Bronchial epithelial cell (primary cell): ENCODE results near the gene IP6K1. TPM values are rescaled to one million over a fixed set of nuclear protein-coding genes. Genes with fewer than 3 reads are reported as not detected.

Experiments used
- DNase-seq: peaks from one replicate; pipeline ENCODE4 v3.0.0-alpha.2; 2010; ENCODE audit warnings: low read depth
- FAIRE-seq: peaks from 2 replicates; lab custom pipeline; 2011; peaks lifted over from hg19 to GRCh38; lab: Jason Lieb, UNC
- H3K27me3 ChIP-seq: 2 replicates; pipeline ENCODE4 v1.5.1; 2011; ENCODE audit warnings: low read length; ENCODE audit not compliant: control insufficient read depth, insufficient read depth
- H3K36me3 ChIP-seq: 2 replicates; pipeline ENCODE4 v1.5.1; 2011; ENCODE audit warnings: low read length; ENCODE audit not compliant: control insufficient read depth, insufficient read depth
- H3K4me3 ChIP-seq: 2 replicates; pipeline ENCODE4 v1.5.1; 2011; ENCODE audit warnings: mild to moderate bottlenecking, low read depth, low read length, control low read depth
- CTCF ChIP-seq: IDR thresholded peaks from 2 replicates; pipeline ENCODE4 v1.5.1; 2011; ENCODE audit warnings: mild to moderate bottlenecking, moderate library complexity, low read length, control low read depth, inconsistent platforms; ENCODE audit not compliant: insufficient read depth, severe bottlenecking
- total RNA-seq: library from RNA; depleted of rRNA; stranded (reverse); fragments of >200 nt; gene quantifications from 2 replicates; pipeline ENCODE4 v1.2.1, GENCODE V29; 2014

The IP6K1 gene
- total RNA-seq, 1 donor from 2014 or later, result 20.3 TPM

GRCh38 chr3:49717959-49718857, 68.1 kb downstream of the IP6K1 start:
- Histone ChIP-seq H3K36me3 (peaks cover 22% of the 10 kb centered on the region), H3K4me3 (no peak overlapping the region), H3K27me3 (no peaks in the 10 kb centered on the region)
- FAIRE-seq (no peak), DNase-seq (peak; percentile 14)
- no peak for TF ChIP-seq CTCF

GRCh38 chr3:49717211-49717958, 69.0 kb downstream of the IP6K1 start:
- FAIRE-seq (no peak), DNase-seq (no peak)
- TF ChIP-seq CTCF, result no peak
- Histone ChIP-seq H3K4me3 (no peak overlapping the region), H3K36me3 (peaks cover 20% of the 10 kb centered on the region), H3K27me3 (no peaks in the 10 kb centered on the region)

GRCh38 chr3:49716691-49717210, 69.6 kb downstream of the IP6K1 start:
- TF ChIP-seq CTCF, result no peak
- no peak for DNase-seq
- Histone ChIP-seq H3K36me3 (peaks cover 14% of the 10 kb centered on the region), H3K27me3 (no peaks in the 10 kb centered on the region), H3K4me3 (no peak overlapping the region)
- FAIRE-seq, result no peak

DNA sequence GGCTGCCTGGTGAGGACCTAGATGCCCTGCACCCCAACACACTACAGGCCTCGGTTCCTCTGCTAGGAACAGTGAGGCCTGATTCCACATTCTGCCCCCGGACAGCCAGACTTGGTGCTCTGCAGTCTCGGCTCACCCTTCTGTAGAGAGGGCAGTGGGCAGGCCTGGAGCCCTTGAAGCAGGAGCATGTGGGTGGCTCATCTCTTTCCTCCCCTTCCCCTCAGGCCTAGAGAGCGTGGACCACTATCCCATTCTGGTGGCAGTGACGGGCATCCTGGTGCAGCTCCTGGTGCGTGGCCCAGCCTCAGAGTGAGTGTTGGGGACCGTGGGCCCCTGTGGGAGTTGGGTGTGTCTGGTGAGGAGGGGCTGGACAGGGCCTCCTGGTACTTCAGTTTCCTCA, 70.2 kb downstream of the IP6K1 start:
- FAIRE-seq (peak; percentile 84), DNase-seq (no peak)
- no peak for TF ChIP-seq CTCF
- no peak overlapping the region for H3K4me3 ChIP-seq
- peaks cover 9% of the 10 kb centered on the region for H3K36me3 ChIP-seq
- no peaks in the 10 kb centered on the region for H3K27me3 ChIP-seq

DNA sequence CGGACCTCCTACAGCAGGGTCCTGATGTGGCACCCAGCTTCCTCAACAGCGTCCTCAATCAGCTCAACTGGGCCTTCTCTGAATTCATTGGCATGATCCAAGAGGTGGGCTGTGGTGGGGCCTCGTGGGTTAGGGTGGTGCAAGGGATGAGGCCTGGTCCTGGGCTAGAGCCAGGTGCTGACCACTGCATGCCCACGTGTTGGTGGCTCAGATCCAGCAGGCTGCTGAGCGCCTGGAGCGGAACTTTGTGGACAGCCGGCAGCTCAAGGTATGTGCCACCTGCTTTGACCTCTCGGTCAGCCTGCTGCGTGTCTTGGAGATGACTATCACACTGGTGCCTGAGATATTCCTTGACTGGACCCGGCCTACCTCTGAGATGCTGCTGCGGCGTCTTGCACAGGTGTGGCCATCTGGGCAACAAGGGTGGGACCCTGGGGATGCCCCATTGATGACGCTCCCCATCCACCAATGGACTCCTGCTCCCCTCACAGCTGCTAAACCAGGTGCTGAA, 70.7 kb downstream of the IP6K1 start:
- no peak overlapping the region for H3K4me3 ChIP-seq
- DNase-seq, result no peak
- no peak for TF ChIP-seq CTCF
- no peak for FAIRE-seq
- H3K36me3 ChIP-seq, result peaks cover 8% of the 10 kb centered on the region
- no peaks in the 10 kb centered on the region for H3K27me3 ChIP-seq
